Gastroesophageal sphincter (tissue), 4 donors: ENCODE data around the gene ARHGAP6. TPM values are rescaled to one million over a fixed set of nuclear protein-coding genes. Genes with fewer than 3 reads are reported as not detected.
A peak's percentile ranks its signal among the peaks of the same experiment; 100 is the strongest.

Source experiments
- ATAC-seq: fragments of 150-250 bp; one replicate; pipeline ENCODE4 v1.9.1; 2016; ENCODE audit warnings: mild to moderate bottlenecking, moderate library complexity
- H3K27ac ChIP-seq, 4 donors: fragments of 200-600 bp; sonication (generic) in 3 of 4; 1 replicate in 3 of 4; 2 replicates in 1 of 4; pipeline ENCODE4 v1.5.1; 2016 to 2019
- H3K27me3 ChIP-seq: fragments of 200-600 bp; sonication (generic); one replicate; pipeline ENCODE4 v1.5.1; 2019
- H3K36me3 ChIP-seq, 2 donors: fragments of 200-600 bp; sonication (generic); one replicate each; pipeline ENCODE4 v1.5.1; 2019; ENCODE audit warnings: control low read depth in 1 of 2
- H3K4me1 ChIP-seq, 3 donors: fragments of 200-600 bp; sonication (generic); 1 replicate in 2 of 3; 2 replicates in 1 of 3; pipeline ENCODE4 v1.5.1; 2016 to 2019; ENCODE audit warnings: control low read depth in 2 of 3
- H3K4me3 ChIP-seq, 2 donors: fragments of 200-600 bp; sonication (generic); one replicate each; pipeline ENCODE4 v1.5.1; 2019; ENCODE audit warnings: mild to moderate bottlenecking in 1 of 2, moderate library complexity in 1 of 2
- H3K9me3 ChIP-seq, 3 donors: fragments of 200-600 bp; sonication (generic); one replicate each; pipeline ENCODE4 v1.5.1; 2017 to 2019; ENCODE audit warnings: control low read depth in 2 of 3
- EP300 ChIP-seq: sonication (generic); formaldehyde crosslinking; IDR thresholded peaks from one replicate; pipeline ENCODE4 v1.6.1; 2017; ENCODE audit warnings: antibody characterized with exemption, mild to moderate bottlenecking
- POLR2A ChIP-seq, 2 donors: fragments of 450-650 bp; IDR thresholded peaks; one replicate each; pipeline ENCODE4 v1.6.1; 2017; ENCODE audit warnings: antibody characterized with exemption in 2 of 2, mild to moderate bottlenecking in 2 of 2, moderate library complexity in 1 of 2
- POLR2AphosphoS5 ChIP-seq: sonication (generic); formaldehyde crosslinking; IDR thresholded peaks from one replicate; pipeline ENCODE4 v1.6.1; 2017; ENCODE audit warnings: antibody characterized with exemption
- WGBS, 2 donors: methylation state at CpG; one replicate each; pipeline ENCODE4 v1.1.5; 2018; ENCODE audit warnings: low coverage in 1 of 2; 5-methylcytosine and 5-hydroxymethylcytosine counted together
- total RNA-seq, 4 donors: library from RNA; depleted of rRNA; stranded (reverse); fragments of >200 nt; gene quantifications; one replicate each; pipeline ENCODE4 v1.1.0, GENCODE V29; 2016
- TF ChIP-seq, protein P1 (sequence below), 4 experiments: fragments of 200-600 bp in 2 of 4; fragments of 450-650 bp in 2 of 4; sonication (generic) in 1 of 4; IDR thresholded peaks; one replicate each; pipeline ENCODE4 v1.5.1; 2017 to 2019; ENCODE audit warnings: antibody characterized with exemption in 4 of 4, mild to moderate bottlenecking in 2 of 4, moderate library complexity in 2 of 4

Gene ARHGAP6
- total RNA-seq, 4 donors from 2014 or later = 25.2 to 35.1 (median 31.8) TPM

DNA sequence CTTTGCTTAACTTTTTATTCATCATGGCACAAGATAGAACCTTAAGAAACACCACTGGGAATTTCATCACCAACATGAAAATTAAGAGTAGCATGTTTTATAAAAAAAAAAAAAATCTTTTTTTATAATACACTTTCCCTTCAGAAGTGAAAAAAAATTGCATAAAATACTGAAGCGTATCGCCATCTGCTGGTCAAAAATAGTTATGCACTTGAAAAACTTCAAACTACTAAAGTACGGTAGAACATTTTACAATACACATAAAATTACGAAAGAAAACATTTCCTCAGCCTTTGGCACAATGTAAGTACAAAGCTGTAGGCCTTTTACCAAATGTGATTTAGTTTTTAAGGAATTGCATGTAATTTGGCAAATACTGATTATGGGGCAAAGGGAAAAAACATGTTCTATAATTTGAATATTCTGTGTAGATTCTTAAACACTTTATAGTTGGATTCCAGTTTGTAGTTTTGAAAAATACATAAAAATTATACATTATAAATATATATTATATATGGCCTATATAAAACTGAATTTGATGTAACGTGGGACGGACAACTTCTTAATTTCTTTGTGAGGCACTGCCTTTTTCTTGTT, 528.1 kb downstream of the ARHGAP6 start:
- 25 to 31% methylated on average over 6 of the region's 6 CpGs for WGBS, 2 donors
- no peaks in the 10 kb centered on the region for H3K27me3 ChIP-seq
- peaks cover 0 to 6% (median 0%) of the 10 kb centered on the region in 3 donors for H3K4me1 ChIP-seq
- no peak overlapping the region for H3K27ac ChIP-seq
- peaks cover 0 to 17% of the 10 kb centered on the region in 2 donors for H3K36me3 ChIP-seq
- H3K9me3 ChIP-seq = no peaks in the 10 kb centered on the region
- TF ChIP-seq POLR2A (IDR thresholded peaks at IDR 0.05) = no peak
- TF ChIP-seq, protein P1, sequence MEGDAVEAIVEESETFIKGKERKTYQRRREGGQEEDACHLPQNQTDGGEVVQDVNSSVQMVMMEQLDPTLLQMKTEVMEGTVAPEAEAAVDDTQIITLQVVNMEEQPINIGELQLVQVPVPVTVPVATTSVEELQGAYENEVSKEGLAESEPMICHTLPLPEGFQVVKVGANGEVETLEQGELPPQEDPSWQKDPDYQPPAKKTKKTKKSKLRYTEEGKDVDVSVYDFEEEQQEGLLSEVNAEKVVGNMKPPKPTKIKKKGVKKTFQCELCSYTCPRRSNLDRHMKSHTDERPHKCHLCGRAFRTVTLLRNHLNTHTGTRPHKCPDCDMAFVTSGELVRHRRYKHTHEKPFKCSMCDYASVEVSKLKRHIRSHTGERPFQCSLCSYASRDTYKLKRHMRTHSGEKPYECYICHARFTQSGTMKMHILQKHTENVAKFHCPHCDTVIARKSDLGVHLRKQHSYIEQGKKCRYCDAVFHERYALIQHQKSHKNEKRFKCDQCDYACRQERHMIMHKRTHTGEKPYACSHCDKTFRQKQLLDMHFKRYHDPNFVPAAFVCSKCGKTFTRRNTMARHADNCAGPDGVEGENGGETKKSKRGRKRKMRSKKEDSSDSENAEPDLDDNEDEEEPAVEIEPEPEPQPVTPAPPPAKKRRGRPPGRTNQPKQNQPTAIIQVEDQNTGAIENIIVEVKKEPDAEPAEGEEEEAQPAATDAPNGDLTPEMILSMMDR (IDR thresholded peaks at IDR 0.05) = peak; percentile 38 to 76 (median 53)
- TF ChIP-seq POLR2AphosphoS5 = no peak
- TF ChIP-seq EP300 = no peak
- ATAC-seq = peak; percentile 49
- no peak overlapping the region for H3K4me3 ChIP-seq

DNA sequence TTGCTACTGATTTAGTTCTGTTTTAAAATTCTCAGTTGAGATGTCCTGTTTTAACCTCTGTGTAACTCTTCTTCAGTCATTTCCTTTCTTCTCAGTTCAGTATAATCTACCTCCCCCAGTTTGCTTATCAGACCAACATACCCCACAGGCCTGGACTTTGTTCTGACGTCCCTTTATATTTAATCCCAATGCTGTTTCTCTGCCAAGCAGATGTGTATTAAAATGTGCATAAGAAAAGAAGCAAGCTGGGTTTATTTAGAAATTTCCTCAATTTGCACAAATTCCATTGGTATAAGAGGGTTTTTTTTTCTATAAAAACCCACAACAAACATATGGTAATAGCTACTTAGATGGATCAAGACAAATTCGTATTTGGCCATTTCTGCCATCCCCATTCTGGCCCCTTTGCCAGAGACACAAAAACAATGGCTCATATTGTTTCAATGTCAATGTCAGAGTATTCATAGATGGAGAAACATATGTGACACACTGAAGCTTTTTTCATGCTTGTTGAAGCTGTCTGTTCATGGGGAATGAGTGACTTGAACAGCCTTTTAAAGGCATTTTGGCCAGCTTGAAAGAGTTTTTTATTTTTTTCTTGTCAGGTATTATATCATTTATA, 530.0 kb downstream of the ARHGAP6 start:
- TF ChIP-seq POLR2A (IDR thresholded peaks at IDR 0.05) = no peak
- TF ChIP-seq POLR2AphosphoS5 = no peak
- TF ChIP-seq, protein P1 (IDR thresholded peaks at IDR 0.05) = no peak
- TF ChIP-seq EP300 = no peak
- ATAC-seq = no peak
- Histone ChIP-seq H3K36me3 (peaks cover 0 to 13% of the 10 kb centered on the region in 2 donors), H3K27ac (no peak overlapping the region), H3K27me3 (no peaks in the 10 kb centered on the region), H3K4me3 (no peak overlapping the region), H3K9me3 (no peaks in the 10 kb centered on the region), H3K4me1 (peaks cover 0 to 6% (median 0%) of the 10 kb centered on the region in 3 donors)
- 31 to 56% methylated on average over 2 of the region's 2 CpGs for WGBS, 2 donors

DNA sequence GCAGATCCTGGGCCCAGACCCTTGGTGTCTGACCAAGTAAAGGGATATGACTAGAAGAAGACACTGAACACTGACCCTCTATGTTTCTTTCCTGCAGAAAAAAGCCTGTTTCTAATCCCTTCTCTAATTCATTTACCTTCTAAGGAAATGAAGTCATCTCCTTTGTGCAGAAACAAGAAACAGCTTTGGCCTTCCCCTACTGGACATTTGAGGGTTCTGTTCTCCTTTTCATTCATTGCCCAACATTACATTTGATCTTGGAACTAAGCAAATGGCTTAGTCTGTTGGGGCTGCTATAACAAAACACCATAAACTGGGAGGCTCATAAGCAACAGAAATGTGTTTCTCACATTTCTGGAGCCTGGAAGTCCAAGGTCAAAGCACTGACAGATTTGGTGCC, 534.6 kb downstream of the ARHGAP6 start:
- H3K36me3 ChIP-seq = no peaks in the 10 kb centered on the region
- no peak overlapping the region for H3K27ac ChIP-seq
- no peaks in the 10 kb centered on the region for H3K9me3 ChIP-seq
- H3K4me3 ChIP-seq = no peak overlapping the region
- ATAC-seq = no peak
- H3K27me3 ChIP-seq = no peaks in the 10 kb centered on the region
- TF ChIP-seq EP300 = no peak
- TF ChIP-seq, protein P1 (IDR thresholded peaks at IDR 0.05) = no peak
- H3K4me1 ChIP-seq = no peaks in the 10 kb centered on the region

DNA sequence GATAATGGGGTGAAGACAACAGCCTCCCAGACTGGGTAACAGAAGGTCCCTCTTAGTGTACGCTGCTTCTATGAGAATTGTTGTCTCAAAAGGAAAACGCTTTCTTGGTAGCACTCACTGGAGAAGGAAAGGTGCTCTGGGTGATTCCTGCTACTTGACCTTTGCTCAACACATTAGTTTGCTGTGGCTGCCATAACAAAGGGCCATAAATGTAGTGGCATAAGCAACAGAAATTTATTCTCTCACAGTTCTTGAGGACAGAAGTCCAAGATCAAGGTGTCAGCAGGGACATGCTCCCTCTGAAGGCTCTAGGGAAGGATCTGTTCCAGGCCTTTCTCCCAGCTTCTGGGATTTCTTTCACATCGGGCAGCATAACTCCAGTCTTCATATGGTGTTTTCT, 535.6 kb downstream of the ARHGAP6 start:
- Histone ChIP-seq H3K27ac (no peak overlapping the region), H3K9me3 (no peaks in the 10 kb centered on the region), H3K36me3 (no peaks in the 10 kb centered on the region), H3K4me3 (no peak overlapping the region), H3K27me3 (no peaks in the 10 kb centered on the region), H3K4me1 (no peaks in the 10 kb centered on the region)
- no peak for TF ChIP-seq EP300
- no peak for TF ChIP-seq POLR2AphosphoS5
- TF ChIP-seq, protein P1 (IDR thresholded peaks at IDR 0.05) = no peak
- TF ChIP-seq POLR2A (IDR thresholded peaks at IDR 0.05) = no peak
- WGBS, 2 donors = 100% methylated on average over 1 of the region's 3 CpGs; no CpG with 5 or more reads in 1 of the 2 donors
- no peak for ATAC-seq

DNA sequence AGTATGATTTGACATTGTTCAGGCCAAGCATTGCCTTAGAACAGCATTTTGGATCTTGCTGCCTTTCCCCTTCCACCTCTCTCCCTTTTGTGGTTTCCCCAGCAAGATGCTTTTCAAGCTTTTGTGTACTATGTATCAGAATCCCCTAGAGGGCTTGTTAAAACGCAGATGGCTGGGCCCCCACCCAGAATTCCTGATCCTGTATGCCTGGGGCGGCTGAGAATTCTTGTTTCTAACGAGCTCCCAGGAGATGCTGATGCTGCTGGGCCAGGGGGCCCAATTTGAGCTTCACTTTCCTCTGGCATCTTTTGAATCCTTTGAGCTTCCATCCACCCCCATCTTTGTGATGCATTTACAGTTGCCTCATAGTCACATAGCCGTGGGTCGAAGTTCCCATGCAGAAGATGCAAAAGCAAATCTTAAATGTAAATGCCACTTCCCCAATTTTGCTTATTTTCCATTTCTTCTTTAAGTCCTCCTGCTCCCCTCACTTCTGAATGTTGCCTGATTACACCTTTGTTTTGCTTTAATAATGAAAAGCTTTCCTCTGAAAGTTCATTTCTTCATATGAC, 536.1 kb downstream of the ARHGAP6 start:
- no peak for ATAC-seq
- Histone ChIP-seq H3K36me3 (no peaks in the 10 kb centered on the region), H3K4me3 (no peak overlapping the region), H3K9me3 (no peaks in the 10 kb centered on the region), H3K27ac (no peak overlapping the region), H3K4me1 (no peaks in the 10 kb centered on the region), H3K27me3 (no peaks in the 10 kb centered on the region)
- TF ChIP-seq POLR2A (IDR thresholded peaks at IDR 0.05) = no peak
- TF ChIP-seq EP300 = no peak
- no peak for TF ChIP-seq POLR2AphosphoS5
- TF ChIP-seq, protein P1 (IDR thresholded peaks at IDR 0.05) = no peak
- WGBS, 2 donors = 39% methylated on average over 4 of the region's 5 CpGs; no CpG with 5 or more reads in 1 of the 2 donors
